Right lobe of liver (tissue), 4 donors: ENCODE measurements around the gene HDGFL2.
"Not testable (repeated sequence)": the region's sequence is repeated elsewhere in the genome, so short reads cannot be mapped to it uniquely, and the experiment has no call there.

Source experiments
- CTCF ChIP-seq, 4 donors: fragments of 200-600 bp in 3 of 4; fragments of 450-650 bp in 1 of 4; IDR thresholded peaks; one replicate each; pipeline versions ENCODE4 v1.5.1 to v1.8.0; 2016 to 2022; ENCODE audit warnings: antibody characterized with exemption in 4 of 4, mild to moderate bottlenecking in 2 of 4
- POLR2A ChIP-seq: fragments of 450-650 bp; IDR thresholded peaks from one replicate; pipeline ENCODE4 v1.6.1; 2017; ENCODE audit warnings: antibody characterized with exemption, mild to moderate bottlenecking
- donor health status: DM: no; HTN: no; CAD: no.
- donor health status: DM: no; HTN: no; CAD: no.
- donor health status: DM: no; HTN: yes; CAD: no.

- not testable (repeated sequence) for TF ChIP-seq CTCF (IDR thresholded peaks at IDR 0.05); POLR2A
Observed at GRCh38 chr19:4527377-4527776, 55.3 kb downstream of the HDGFL2 start.
